Hematopoietic multipotent progenitor cell treated with erythropoietin and hydrocortisone succinate and interleukin-3 and kit ligand, for 6 days (in vitro differentiated cells): ENCODE data around the gene PLCL1.
A peak's percentile ranks its signal among the peaks of the same experiment; 100 is the strongest.

Experiments used
- DNase-seq: peaks from one replicate; pipeline ENCODE4 v3.0.0-alpha.2; 2015

The PLCL1 gene

GRCh38 chr2:198073253-198073652 lies 268.9 kb downstream of the PLCL1 start:
- no peak for DNase-seq

GRCh38 chr2:198077477-198077876 lies 273.1 kb downstream of the PLCL1 start:
- no peak for DNase-seq

DNA sequence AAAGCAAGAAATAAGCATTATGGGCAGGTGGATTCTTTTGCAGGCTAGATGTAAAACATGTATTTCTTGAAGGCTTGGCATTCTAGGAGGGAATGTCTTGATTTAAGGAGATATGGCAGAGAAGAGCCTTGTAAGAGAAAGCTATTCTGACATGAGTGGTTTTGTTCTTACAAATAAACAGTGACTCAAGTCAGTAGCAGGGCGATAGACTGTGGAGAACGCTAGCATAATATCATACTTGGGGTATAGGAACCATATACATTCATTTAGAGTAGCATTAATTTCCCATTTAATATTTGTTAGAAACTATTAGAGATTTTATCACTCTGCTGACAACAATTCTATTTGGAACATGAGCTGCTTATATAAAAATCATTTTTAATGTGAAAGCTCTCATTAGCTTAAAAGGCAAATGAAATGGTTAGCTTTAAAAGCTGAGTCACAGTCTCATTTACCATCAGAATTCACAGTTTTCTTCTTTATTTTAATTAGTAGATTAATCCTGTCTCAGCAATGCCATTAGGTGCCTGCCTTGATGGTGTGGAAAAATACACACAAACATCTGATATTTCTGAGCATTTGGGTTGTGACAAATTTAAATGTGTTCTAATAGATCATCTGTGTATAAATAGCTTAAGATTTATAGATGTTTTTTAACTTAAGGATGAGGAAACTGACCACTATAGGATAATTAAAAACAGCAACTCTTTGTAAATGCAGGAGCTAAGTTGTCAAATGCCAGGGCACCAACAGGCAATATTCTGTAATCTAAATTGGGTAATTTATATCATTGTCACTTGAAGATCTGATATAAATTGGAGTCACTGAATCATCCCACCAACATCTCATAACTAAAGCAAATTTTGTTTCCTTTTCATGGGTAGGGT lies 276.7 kb downstream of the PLCL1 start:
- no peak for DNase-seq

- DNase-seq = no peak
Observed at GRCh38 chr2:198084156-198084555, 279.8 kb downstream of the PLCL1 start.

- DNase-seq = peak; percentile 17
Observed at GRCh38 chr2:198096002-198096401, 291.6 kb downstream of the PLCL1 start.

DNA sequence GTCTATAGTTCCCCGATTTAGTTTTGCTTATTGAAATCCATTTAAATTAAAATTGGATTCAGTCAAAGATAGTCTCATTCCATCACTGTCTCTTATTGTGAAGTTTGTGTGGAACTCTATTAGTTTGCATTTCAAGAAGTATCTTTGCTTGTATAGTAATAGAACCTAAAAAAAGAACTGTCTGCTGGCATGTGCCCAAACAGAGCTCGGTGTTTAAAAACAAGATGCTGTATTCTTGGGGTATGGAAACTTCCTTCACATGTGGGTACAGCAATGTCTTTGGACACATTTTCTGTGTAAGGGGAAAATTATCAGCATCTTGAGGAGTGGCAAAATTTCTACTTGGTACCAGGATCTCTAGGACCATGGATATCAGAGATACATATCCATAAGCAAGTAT lies 292.6 kb downstream of the PLCL1 start:
- DNase-seq = no peak

DNA sequence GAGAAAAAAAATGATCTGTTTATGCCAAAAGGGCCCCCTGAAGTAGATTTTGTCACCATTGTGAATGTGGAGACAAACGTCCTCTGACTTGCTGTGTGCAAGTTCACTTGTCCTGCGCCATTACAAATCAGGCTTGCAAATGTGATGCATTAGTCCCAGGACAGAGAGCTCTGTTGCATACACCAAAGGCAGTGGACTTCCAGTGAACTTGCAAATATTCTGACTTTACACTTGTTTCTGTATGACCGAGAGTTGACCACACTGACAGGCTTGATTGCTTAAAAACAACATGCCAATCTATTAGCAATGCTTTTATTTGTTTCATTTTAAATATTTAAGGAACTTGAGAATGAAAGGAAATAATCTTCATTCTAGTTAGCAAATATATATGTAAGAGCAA lies 293.2 kb downstream of the PLCL1 start:
- DNase-seq = no peak

- no peak for DNase-seq
Observed at GRCh38 chr2:198098386-198098785, 294.0 kb downstream of the PLCL1 start.

DNA sequence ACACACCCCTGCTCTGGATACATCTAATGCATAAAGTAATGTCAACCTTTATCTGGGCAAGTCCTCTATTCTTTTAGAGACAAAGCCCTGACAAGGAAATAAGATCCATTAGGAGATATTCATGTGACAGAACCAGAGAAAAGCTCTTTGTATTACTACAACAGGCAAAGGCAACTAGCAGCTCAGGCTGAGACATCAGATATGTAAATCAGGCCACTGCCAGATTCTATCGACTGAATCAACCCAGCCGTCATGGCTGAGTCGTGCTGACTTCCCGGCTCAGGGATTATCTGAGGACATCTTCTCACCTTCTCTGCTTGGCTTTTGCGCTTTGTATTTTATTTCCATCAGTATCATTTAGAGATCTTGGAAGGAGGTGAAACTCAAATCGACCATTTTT lies 294.5 kb downstream of the PLCL1 start:
- DNase-seq = no peak

DNA sequence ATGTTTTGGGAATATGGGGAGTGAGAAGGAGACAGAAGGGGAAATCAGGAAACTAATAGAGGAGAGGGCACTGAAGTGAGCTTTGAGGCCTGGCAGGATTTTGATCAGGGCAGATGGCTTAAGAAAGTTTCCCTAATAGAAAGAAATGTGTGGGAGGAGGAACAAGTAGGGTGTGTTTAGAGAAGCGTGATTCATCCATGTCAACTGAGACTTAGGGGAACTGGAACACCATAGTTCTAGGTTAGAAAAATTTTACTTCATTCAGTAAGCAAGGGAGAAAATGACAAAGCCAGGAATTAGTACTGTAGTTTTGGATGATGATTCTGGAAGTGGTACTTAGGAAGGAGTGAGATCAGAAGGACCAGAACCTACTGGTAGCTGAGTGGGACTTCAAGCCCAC lies 296.0 kb downstream of the PLCL1 start:
- no peak for DNase-seq

- no peak for DNase-seq
Observed at GRCh38 chr2:198101688-198102087, 297.3 kb downstream of the PLCL1 start.

DNA sequence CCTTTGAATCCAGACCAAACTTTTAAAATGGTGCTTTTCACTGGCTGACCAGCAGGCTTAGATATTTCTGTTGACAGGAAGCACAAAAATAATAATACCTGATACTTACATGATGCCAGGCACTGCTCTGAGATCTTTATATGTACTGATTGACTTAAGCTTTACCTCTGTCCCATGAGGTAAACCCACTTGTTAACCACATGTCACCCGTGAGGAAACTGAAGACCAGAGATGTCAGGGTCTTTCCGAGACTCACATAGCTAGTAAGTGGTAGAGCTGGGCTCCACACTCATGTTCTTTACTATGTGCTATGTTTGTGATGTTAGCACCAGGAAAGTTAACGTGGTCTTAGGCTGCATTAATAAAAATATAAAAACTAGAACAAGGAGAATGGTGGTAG lies 297.7 kb downstream of the PLCL1 start:
- no peak for DNase-seq

- no peak for DNase-seq
Observed at GRCh38 chr2:198102856-198103255, 298.5 kb downstream of the PLCL1 start.

GRCh38 chr2:198106621-198107385 lies 302.4 kb downstream of the PLCL1 start:
- DNase-seq = peak; percentile 76

GRCh38 chr2:198113316-198113715 lies 308.9 kb downstream of the PLCL1 start:
- DNase-seq = no peak

DNA sequence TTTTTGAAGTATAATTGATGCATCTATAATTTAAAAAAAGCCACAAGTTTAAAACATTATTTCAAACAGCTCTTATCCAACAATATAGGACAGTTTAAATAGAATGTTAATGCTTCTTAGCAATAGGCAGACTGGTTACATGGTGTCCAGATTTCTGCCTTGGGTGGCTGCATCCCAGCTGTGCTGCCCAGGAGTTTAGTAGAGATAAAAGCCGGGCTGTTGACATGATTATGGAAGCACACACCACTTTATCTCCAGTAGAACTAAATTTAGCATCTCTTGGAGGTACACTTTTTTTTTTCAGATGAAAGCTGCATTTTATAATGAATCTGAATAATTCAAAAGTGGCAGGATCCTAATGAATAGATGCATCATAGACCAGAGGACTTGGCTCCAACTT lies 309.7 kb downstream of the PLCL1 start:
- no peak for DNase-seq

GRCh38 chr2:198115201-198115600 lies 310.8 kb downstream of the PLCL1 start:
- DNase-seq = no peak

DNA sequence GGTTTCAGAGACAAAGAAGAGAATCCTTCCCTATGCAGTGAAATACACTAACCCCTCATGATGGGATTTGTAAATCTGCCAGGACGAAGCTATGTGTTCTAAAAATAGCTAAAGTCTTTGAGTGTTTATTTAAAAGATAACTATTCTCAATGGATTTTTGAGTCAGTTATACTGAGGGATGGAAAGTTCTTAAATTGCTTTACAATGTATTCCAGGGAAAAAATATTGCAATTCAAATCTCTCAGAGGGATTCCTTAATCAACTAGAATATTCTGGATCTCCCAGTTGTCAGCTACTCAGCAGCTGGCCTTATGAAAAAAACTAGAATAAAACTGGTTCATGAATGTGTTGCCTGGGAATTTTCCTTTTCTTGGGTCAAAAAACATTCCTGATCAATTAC lies 312.4 kb downstream of the PLCL1 start:
- DNase-seq = no peak

- peak; percentile 13 for DNase-seq
Observed at GRCh38 chr2:198117406-198118041, 313.1 kb downstream of the PLCL1 start.

GRCh38 chr2:198127627-198128026 lies 323.2 kb downstream of the PLCL1 start:
- DNase-seq = peak; percentile 79

GRCh38 chr2:198129609-198130008 lies 325.2 kb downstream of the PLCL1 start:
- no peak for DNase-seq

GRCh38 chr2:198134293-198134955 lies 330.0 kb downstream of the PLCL1 start:
- no peak for DNase-seq

GRCh38 chr2:198135481-198135934 lies 331.1 kb downstream of the PLCL1 start:
- DNase-seq = no peak
